ENCODE results near the gene ATOX1.
A peak's percentile ranks its signal among the peaks of the same experiment; 100 is the strongest.

Gene ATOX1

DNA sequence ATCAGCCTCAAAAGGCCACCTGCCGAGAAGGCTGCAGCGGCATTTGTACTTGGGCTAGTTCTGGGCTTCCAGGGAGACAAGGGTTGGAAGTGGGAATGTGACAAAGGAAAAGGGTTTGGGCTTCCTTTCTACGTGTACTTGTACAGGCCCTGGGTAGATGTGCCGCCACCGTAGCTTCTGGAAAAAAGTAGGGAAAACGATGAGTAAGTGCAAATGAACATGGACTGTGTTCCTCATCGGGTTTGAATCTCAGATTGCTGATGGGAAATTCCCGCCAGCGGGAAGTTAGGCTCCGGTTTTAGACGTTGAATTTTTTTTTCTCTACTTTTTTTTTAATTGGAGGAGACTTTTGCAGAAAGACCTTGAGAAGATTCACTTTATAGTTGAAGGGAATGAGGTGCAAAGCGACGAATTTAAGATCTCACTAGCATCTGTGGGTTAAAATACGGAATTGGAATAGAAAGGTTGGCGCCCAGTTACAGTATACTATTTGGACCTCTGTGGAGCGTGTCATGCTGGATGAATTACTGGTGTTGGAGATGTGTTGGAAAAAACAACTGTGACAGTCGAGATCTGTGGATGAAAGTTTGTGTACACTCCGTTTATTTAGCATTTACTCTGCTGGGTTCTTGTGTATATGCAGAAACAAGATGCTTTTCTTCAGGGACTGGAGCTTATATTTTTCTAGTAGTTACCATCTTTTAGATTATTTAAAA, 14.6 kb upstream of the ATOX1 start:
- H3K9me3 ChIP-seq (ENCODE audit: control insufficient read depth, insufficient read depth, low read depth, low read length), result no peaks in the 10 kb centered on the region
- POLR2A ChIA-PET, result interaction anchor here (0.5 to 4.7 kb wide), 9 partner anchors 8 to 520 kb away, joined by 3 to 58 read pairs (median 6); partner anchors contain the start of gene ATOX1
- H3K36me3 ChIP-seq (ENCODE audit: control insufficient read depth in 2 of 2, insufficient read depth in 1 of 2, low read length in 2 of 2), result peaks cover 4 to 24% of the 10 kb centered on the region in 2 experiments; a peak in 2 of 3 replicates
- CTCF ChIA-PET, result interaction anchor here (0.6 to 2.3 kb wide), 3 partner anchors 13 to 190 kb away, joined by 3 to 5 read pairs (median 5); no protein-coding TSS in a partner anchor
- H3K4me1 ChIP-seq (ENCODE audit: control insufficient read depth, insufficient read depth, low read length), result peaks cover 16% of the 10 kb centered on the region
- H3K4me3 ChIP-seq (ENCODE audit: low read depth, low read length), result peak overlapping the region; percentile 89
- H3K27ac ChIP-seq (ENCODE audit: extremely low read depth, low read depth, low read length), result peak overlapping the region; percentile 89
- TF ChIP-seq KLF16 (tag by site-specific recombination; IDR thresholded peaks at IDR 0.05) (no peak), ZBTB17 (tag by site-specific recombination; IDR thresholded peaks at IDR 0.05) (0 out of 2 replicates have a peak, but pooled peaks have one; percentile 33), ZNF140 (tag by site-specific recombination; IDR thresholded peaks at IDR 0.05) (no peak), ZNF26 (tag by site-specific recombination; IDR thresholded peaks at IDR 0.05) (no peak), ZNF148 (tag by site-specific recombination; IDR thresholded peaks at IDR 0.05; ENCODE audit: borderline replicate concordance) (no peak), SETDB1 (IDR thresholded peaks at IDR 0.05; ENCODE audit: insufficient read length, low read length) (no peak), ZNF585B (tag by site-specific recombination; IDR thresholded peaks at IDR 0.05) (no peak), ZBTB1 (tag by site-specific recombination; IDR thresholded peaks at IDR 0.05) (no peak), TCF7L2 (IDR thresholded peaks at IDR 0.05; ENCODE audit: borderline replicate concordance, low read depth, low read length) (no peak), ZNF223 (tag by site-specific recombination; IDR thresholded peaks at IDR 0.05) (no peak), IKZF3 (tag by site-specific recombination; IDR thresholded peaks at IDR 0.05) (peak; percentile 61), ZNF792 (tag by site-specific recombination; IDR thresholded peaks at IDR 0.05) (no peak), ZBTB48 (tag by site-specific recombination; IDR thresholded peaks at IDR 0.05) (no peak), ZNF639 (tag by site-specific recombination; IDR thresholded peaks at IDR 0.05) (no peak), ZNF76 (tag by site-specific recombination; IDR thresholded peaks at IDR 0.05; ENCODE audit: borderline replicate concordance, low read depth) (peak; percentile 64), ZNF600 (tag by site-specific recombination; IDR thresholded peaks at IDR 0.05) (0 out of 2 replicates have a peak, but pooled peaks have one; percentile 2), ZNF514 (tag by site-specific recombination; IDR thresholded peaks at IDR 0.05) (no peak), YY2 (tag by site-specific recombination; IDR thresholded peaks at IDR 0.05) (no peak), KLF8 (tag by site-specific recombination; IDR thresholded peaks at IDR 0.05) (no peak), ZNF747 (tag by site-specific recombination; IDR thresholded peaks at IDR 0.05) (no peak), GLIS1 (tag by site-specific recombination; IDR thresholded peaks at IDR 0.05) (peak; percentile 33; the same call in 1 of the 2 replicates), KLF1 (tag by site-specific recombination; IDR thresholded peaks at IDR 0.05) (no peak), ZNF621 (tag by site-specific recombination; IDR thresholded peaks at IDR 0.05) (no peak)
- TF ChIP-seq, protein P1, sequence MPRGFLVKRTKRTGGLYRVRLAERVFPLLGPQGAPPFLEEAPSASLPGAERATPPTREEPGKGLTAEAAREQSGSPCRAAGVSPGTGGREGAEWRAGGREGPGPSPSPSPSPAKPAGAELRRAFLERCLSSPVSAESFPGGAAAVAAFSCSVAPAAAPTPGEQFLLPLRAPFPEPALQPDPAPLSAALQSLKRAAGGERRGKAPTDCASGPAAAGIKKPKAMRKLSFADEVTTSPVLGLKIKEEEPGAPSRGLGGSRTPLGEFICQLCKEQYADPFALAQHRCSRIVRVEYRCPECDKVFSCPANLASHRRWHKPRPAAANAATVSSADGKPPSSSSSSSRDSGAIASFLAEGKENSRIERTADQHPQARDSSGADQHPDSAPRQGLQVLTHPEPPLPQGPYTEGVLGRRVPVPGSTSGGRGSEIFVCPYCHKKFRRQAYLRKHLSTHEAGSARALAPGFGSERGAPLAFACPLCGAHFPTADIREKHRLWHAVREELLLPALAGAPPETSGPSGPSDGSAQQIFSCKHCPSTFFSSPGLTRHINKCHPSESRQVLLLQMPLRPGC (tag by site-specific recombination; IDR thresholded peaks at IDR 0.05), result no peak
- TF ChIP-seq, protein P2, sequence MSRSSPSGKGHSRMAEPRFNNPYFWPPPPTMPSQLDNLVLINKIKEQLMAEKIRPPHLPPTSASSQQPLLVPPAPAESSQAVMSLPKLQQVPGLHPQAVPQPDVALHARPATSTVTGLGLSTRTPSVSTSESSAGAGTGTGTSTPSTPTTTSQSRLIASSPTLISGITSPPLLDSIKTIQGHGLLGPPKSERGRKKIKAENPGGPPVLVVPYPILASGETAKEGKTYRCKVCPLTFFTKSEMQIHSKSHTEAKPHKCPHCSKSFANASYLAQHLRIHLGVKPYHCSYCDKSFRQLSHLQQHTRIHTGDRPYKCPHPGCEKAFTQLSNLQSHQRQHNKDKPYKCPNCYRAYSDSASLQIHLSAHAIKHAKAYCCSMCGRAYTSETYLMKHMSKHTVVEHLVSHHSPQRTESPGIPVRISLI (tag by site-specific recombination; IDR thresholded peaks at IDR 0.05), result peak; percentile 100
- TF ChIP-seq, protein P3, sequence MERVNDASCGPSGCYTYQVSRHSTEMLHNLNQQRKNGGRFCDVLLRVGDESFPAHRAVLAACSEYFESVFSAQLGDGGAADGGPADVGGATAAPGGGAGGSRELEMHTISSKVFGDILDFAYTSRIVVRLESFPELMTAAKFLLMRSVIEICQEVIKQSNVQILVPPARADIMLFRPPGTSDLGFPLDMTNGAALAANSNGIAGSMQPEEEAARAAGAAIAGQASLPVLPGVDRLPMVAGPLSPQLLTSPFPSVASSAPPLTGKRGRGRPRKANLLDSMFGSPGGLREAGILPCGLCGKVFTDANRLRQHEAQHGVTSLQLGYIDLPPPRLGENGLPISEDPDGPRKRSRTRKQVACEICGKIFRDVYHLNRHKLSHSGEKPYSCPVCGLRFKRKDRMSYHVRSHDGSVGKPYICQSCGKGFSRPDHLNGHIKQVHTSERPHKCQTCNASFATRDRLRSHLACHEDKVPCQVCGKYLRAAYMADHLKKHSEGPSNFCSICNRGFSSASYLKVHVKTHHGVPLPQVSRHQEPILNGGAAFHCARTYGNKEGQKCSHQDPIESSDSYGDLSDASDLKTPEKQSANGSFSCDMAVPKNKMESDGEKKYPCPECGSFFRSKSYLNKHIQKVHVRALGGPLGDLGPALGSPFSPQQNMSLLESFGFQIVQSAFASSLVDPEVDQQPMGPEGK (tag by site-specific recombination; IDR thresholded peaks at IDR 0.05), result no peak
